Smooth muscle cell (in vitro differentiated cells): ENCODE data around the gene PRDM16. TPM values are rescaled to one million over a fixed set of nuclear protein-coding genes. Genes with fewer than 3 reads are reported as not detected.

Source experiments
- DNase-seq: peaks from one replicate; lab custom pipeline; 2025; ENCODE audit not compliant: unreplicated experiment; lab: John Stamatoyannopoulos, UW
- H2AFZ ChIP-seq: fragments of 200-600 bp; sonication (generic); 2 replicates; pipeline ENCODE4 v1.6.0; 2016; ENCODE audit warnings: antibody characterized with exemption, low read depth, mild to moderate bottlenecking
- H3F3A ChIP-seq: fragments of 200-600 bp; sonication (generic); 2 replicates; pipeline ENCODE4 v1.6.0; 2017; ENCODE audit warnings: antibody characterized with exemption, low read depth
- H3K27ac ChIP-seq: fragments of 200-600 bp; sonication (generic); 2 replicates; pipeline ENCODE4 v1.5.1; 2016; ENCODE audit warnings: low read depth, mild to moderate bottlenecking
- H3K27me3 ChIP-seq: fragments of 200-600 bp; sonication (generic); 2 replicates; pipeline ENCODE4 v1.6.1; 2016; ENCODE audit warnings: low read depth, mild to moderate bottlenecking
- H3K36me3 ChIP-seq: fragments of 200-600 bp; sonication (generic); 2 replicates; pipeline ENCODE4 v1.5.1; 2016; ENCODE audit warnings: low read depth
- H3K4me1 ChIP-seq: fragments of 200-600 bp; sonication (generic); 2 replicates; pipeline ENCODE4 v1.5.1; 2016; ENCODE audit warnings: low read depth
- H3K4me2 ChIP-seq: fragments of 200-600 bp; sonication (generic); 2 replicates; pipeline ENCODE4 v1.6.0; 2016; ENCODE audit warnings: mild to moderate bottlenecking
- H3K4me3 ChIP-seq: fragments of 200-600 bp; sonication (generic); 2 replicates; pipeline ENCODE4 v1.5.1; 2016; ENCODE audit warnings: mild to moderate bottlenecking
- H3K79me2 ChIP-seq: fragments of 200-600 bp; sonication (generic); 2 replicates; pipeline ENCODE4 v1.6.0; 2016; ENCODE audit warnings: low read depth, mild to moderate bottlenecking
- H3K9ac ChIP-seq: fragments of 200-600 bp; sonication (generic); 2 replicates; pipeline ENCODE4 v1.6.0; 2016; ENCODE audit warnings: low read depth
- H3K9me3 ChIP-seq: fragments of 200-600 bp; sonication (generic); replicated peaks from 2 replicates; pipeline ENCODE4 v1.5.1; 2016; ENCODE audit warnings: low read depth
- H4K20me1 ChIP-seq: fragments of 200-600 bp; sonication (generic); 2 replicates; pipeline ENCODE4 v1.6.0; 2016; ENCODE audit warnings: low read depth
- CTCF ChIP-seq: fragments of 200-600 bp; sonication (generic); IDR thresholded peaks from 2 replicates; pipeline ENCODE4 v1.5.1; 2017; ENCODE audit warnings: borderline replicate concordance, mild to moderate bottlenecking, antibody characterized with exemption; ENCODE audit not compliant: insufficient read depth, poor library complexity, severe bottlenecking
- WGBS: methylation state at CpG from one replicate; pipeline ENCODE4 v1.1.7; 2016; ENCODE audit warnings: low lambda C conversion rate; 5-methylcytosine and 5-hydroxymethylcytosine counted together
- polyA plus RNA-seq: library from polyadenylated mRNA; unstranded; fragments of >200 nt; fragmentation: Nextera tagmentation; extraction: Ambion mirVana; gene quantifications from 2 replicates; pipeline ENCODE4 v1.2.1, GENCODE V29; 2016
- total RNA-seq: library from RNA; depleted of rRNA; stranded (reverse); fragments of >200 nt; gene quantifications from 2 replicates; pipeline ENCODE4 v1.2.3, GENCODE V29; 2014

Gene PRDM16
- total and polyA plus RNA-seq, 2 experiments from 2014 or later: 0.72 to 1.3 TPM

- WGBS: 87% methylated on average over 15 of the region's 15 CpGs
- Histone ChIP-seq H3K27ac (no peak overlapping the region), H2AFZ (no peak overlapping the region), H3K36me3 (no peaks in the 10 kb centered on the region), H4K20me1 (no peaks in the 10 kb centered on the region), H3K9ac (no peak overlapping the region), H3K4me1 (no peaks in the 10 kb centered on the region), H3K9me3 (no peaks in the 10 kb centered on the region), H3F3A (no peaks in the 10 kb centered on the region), H3K4me2 (no peak overlapping the region), H3K4me3 (no peak overlapping the region), H3K79me2 (no peaks in the 10 kb centered on the region), H3K27me3 (no peaks in the 10 kb centered on the region)
- no peak for DNase-seq
- no peak for TF ChIP-seq CTCF
Measured at GRCh38 chr1:3230553-3230952, 161.6 kb downstream of the PRDM16 start.

- Histone ChIP-seq H3F3A (no peaks in the 10 kb centered on the region), H3K4me3 (no peak overlapping the region), H4K20me1 (no peaks in the 10 kb centered on the region), H3K4me2 (no peak overlapping the region), H3K9ac (no peak overlapping the region), H2AFZ (no peak overlapping the region), H3K4me1 (no peaks in the 10 kb centered on the region), H3K79me2 (no peaks in the 10 kb centered on the region), H3K36me3 (no peaks in the 10 kb centered on the region), H3K27me3 (no peaks in the 10 kb centered on the region), H3K9me3 (no peaks in the 10 kb centered on the region), H3K27ac (no peak overlapping the region)
- WGBS: 94% methylated on average over 24 of the region's 24 CpGs
- no peak for DNase-seq
- TF ChIP-seq CTCF: no peak
Measured at GRCh38 chr1:3231245-3231644, 162.2 kb downstream of the PRDM16 start.

GRCh38 chr1:3231826-3232225 is 162.8 kb downstream of the PRDM16 start:
- Histone ChIP-seq H2AFZ (no peak overlapping the region), H3K4me3 (no peak overlapping the region), H3K4me2 (no peak overlapping the region), H3K4me1 (no peaks in the 10 kb centered on the region), H3K9ac (no peak overlapping the region), H3K27me3 (no peaks in the 10 kb centered on the region), H3K9me3 (no peaks in the 10 kb centered on the region), H3K36me3 (no peaks in the 10 kb centered on the region), H4K20me1 (no peaks in the 10 kb centered on the region), H3F3A (no peaks in the 10 kb centered on the region), H3K27ac (no peak overlapping the region), H3K79me2 (no peaks in the 10 kb centered on the region)
- DNase-seq: no peak
- no peak for TF ChIP-seq CTCF
- WGBS: 88% methylated on average over 16 of the region's 16 CpGs

GRCh38 chr1:3233031-3233430 is 164.0 kb downstream of the PRDM16 start:
- Histone ChIP-seq H3K27ac (no peak overlapping the region), H3F3A (no peaks in the 10 kb centered on the region), H3K27me3 (no peaks in the 10 kb centered on the region), H3K4me2 (no peak overlapping the region), H4K20me1 (no peaks in the 10 kb centered on the region), H2AFZ (no peak overlapping the region), H3K4me3 (no peak overlapping the region), H3K9ac (no peak overlapping the region), H3K36me3 (no peaks in the 10 kb centered on the region), H3K9me3 (no peaks in the 10 kb centered on the region), H3K79me2 (no peaks in the 10 kb centered on the region), H3K4me1 (no peaks in the 10 kb centered on the region)
- no peak for DNase-seq
- no peak for TF ChIP-seq CTCF
- WGBS: 90% methylated on average over 14 of the region's 15 CpGs
